ENCODE results near the gene ALOXE3.

ALOXE3 gene

DNA sequence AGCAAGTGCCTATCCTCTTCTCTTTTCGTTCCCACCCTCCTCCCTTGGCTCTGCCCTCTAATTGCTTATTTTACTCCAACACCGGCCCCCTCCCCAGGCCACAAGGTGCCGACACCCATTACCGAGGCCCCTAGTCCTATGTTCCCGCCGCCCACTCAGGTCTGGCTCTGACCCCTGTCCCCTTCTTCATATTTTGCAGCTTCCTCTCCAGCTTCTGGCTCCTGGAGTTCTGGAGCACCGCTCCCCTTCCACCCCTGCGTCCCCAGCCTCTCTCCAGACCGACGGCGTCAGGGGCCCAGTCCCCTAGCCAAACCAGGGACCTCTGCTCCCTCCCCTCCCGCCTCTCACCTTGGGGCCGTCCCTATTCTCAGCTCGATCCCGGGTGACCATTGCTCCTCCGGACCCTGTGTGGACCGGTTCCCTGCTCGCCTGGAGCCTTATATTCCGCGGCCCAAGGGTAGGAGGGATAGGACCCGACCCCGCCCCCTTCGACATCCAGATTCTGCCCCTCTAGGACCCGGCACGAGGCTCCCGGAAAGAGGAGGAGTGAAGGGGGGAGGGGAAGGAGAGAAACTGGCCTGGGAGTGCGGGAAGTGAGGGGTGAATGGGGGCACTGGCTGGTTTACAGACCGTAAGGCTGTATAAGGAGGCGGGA is 5.5 kb upstream of the ALOXE3 start, which contains the start of gene HES7:
TSS of gene HES7 (minus strand) at position 412 of the 655 bp plus-strand sequence. CDS start at position 390, 22 bp downstream.
- Histone ChIP-seq H3K9me3 (ENCODE audit: low read length) (no peaks in the 10 kb centered on the region), H3K79me2 (ENCODE audit: insufficient read depth, low read length) (no peaks in the 10 kb centered on the region), H3F3A (ENCODE audit: insufficient read depth, low read length) (peaks cover 12% of the 10 kb centered on the region), H3K9ac (ENCODE audit: low read length) (peak within 1 kb of the TSS; percentile 64; the same call in 1 of the 2 replicates), H3K27me3 (ENCODE audit: insufficient read depth, low read length) (peaks cover 6% of the 10 kb centered on the region), H3K36me3 (ENCODE audit: insufficient read depth, low read length) (no peaks in the 10 kb centered on the region), H3K27ac (ENCODE audit: low read depth, low read length, poor library complexity, severe bottlenecking) (no peak within 1 kb of the TSS), H4K20me1 (ENCODE audit: insufficient read depth, low read length) (no peaks in the 10 kb centered on the region), H2AFZ (ENCODE audit: low read length) (no peak within 1 kb of the TSS), H3K4me3 (ENCODE audit: low read depth, low read length, poor library complexity, severe bottlenecking) (peak within 1 kb of the TSS; percentile 98), H3K4me1 (ENCODE audit: insufficient read depth, low read length, severe bottlenecking) (peaks cover 58% of the 10 kb centered on the region), H3K4me2 (ENCODE audit: low read length) (peak within 1 kb of the TSS; percentile 88), H3K9me2 (ENCODE audit: low read depth, low read length) (no peaks in the 10 kb centered on the region)
- TF ChIP-seq CTCF (IDR thresholded peaks at IDR 0.05; ENCODE audit: low read length), result no peak
- no peak for TF ChIP-seq EZH2 (IDR thresholded peaks at IDR 0.05; ENCODE audit: borderline replicate concordance, low read length)

DNA sequence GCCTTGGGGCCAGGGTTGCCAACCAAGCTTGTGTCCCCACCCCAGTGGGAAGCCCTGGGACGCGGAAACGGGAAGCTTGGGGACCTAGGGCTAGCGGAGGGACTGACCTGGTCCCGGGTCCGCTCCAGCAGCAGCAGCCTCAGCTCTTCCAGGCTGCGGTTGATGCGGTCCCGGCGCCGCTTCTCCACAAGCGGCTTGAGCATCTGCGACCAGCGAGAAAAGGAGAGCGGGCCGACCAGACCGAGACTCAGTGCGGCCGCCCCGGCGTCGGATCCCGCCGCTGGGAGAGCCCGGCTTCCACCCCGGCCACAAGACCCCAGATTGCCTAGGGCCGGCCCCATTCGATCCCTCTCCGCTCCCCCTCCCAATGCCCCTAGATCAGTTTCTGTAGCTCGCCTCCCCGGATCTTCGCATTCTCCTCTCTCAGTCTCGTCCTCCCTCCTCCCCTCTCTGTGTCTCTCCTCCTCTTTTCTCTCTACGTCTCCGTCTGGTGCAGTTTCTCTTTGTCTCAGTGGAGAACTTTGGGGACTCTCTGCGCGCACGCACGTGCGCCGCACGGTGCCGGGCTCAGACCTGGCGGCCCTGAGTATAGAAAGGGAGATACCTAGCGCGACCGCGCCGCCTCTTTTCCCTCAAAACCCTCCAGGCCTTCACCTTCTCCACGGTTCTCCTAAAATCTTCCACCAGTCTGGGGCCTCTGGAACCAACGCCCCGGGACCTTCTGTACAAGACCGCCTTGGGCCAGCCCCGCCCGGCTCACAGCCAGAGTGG is 4.8 kb upstream of the ALOXE3 start:
- TF ChIP-seq CTCF (IDR thresholded peaks at IDR 0.05; ENCODE audit: low read length), result no peak
- no peak for TF ChIP-seq EZH2 (IDR thresholded peaks at IDR 0.05; ENCODE audit: borderline replicate concordance, low read length)
- Histone ChIP-seq H3K9ac (ENCODE audit: low read length) (peak overlapping the region; percentile 35; the same call in 1 of the 2 replicates), H3K36me3 (ENCODE audit: insufficient read depth, low read length) (no peaks in the 10 kb centered on the region), H2AFZ (ENCODE audit: low read length) (no peak overlapping the region), H3K27ac (ENCODE audit: low read depth, low read length, poor library complexity, severe bottlenecking) (no peak overlapping the region), H3K4me1 (ENCODE audit: insufficient read depth, low read length, severe bottlenecking) (peaks cover 63% of the 10 kb centered on the region), H3K4me2 (ENCODE audit: low read length) (peak overlapping the region; percentile 88), H3K27me3 (ENCODE audit: insufficient read depth, low read length) (peaks cover 6% of the 10 kb centered on the region), H3K79me2 (ENCODE audit: insufficient read depth, low read length) (no peaks in the 10 kb centered on the region), H3K9me2 (ENCODE audit: low read depth, low read length) (no peaks in the 10 kb centered on the region), H4K20me1 (ENCODE audit: insufficient read depth, low read length) (no peaks in the 10 kb centered on the region), H3F3A (ENCODE audit: insufficient read depth, low read length) (peaks cover 12% of the 10 kb centered on the region), H3K4me3 (ENCODE audit: low read depth, low read length, poor library complexity, severe bottlenecking) (peak overlapping the region; percentile 98), H3K9me3 (ENCODE audit: low read length) (no peaks in the 10 kb centered on the region)

DNA sequence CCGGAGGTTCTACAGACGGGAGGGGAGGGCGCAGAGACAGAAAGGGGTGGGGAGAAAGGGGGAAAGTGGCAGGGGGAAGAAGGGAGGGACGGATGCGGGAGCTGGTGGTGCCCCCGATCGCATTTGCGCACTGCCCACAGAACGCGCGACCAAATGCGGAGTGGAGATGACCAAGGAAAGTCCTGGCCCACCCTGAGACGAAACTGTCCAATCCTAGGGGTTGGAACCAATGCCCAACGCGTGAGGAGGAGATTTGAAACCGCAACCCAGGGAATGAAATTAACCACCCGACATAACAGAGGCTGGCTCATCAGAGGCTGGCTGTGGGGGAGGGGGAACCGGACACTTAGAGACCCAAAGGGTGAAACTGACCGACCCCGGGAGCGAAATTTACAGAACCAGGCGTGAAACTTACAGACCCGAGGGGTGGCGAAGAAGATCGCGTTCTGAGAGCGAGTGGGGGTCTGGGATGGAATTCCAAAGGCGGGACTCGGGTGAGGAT is 4.2 kb upstream of the ALOXE3 start:
- Histone ChIP-seq H3K36me3 (ENCODE audit: insufficient read depth, low read length) (no peaks in the 10 kb centered on the region), H2AFZ (ENCODE audit: low read length) (no peak overlapping the region), H3K9me3 (ENCODE audit: low read length) (no peaks in the 10 kb centered on the region), H3K9ac (ENCODE audit: low read length) (peak overlapping the region; percentile 35; the same call in 1 of the 2 replicates), H3K9me2 (ENCODE audit: low read depth, low read length) (no peaks in the 10 kb centered on the region), H3K4me1 (ENCODE audit: insufficient read depth, low read length, severe bottlenecking) (peaks cover 70% of the 10 kb centered on the region), H3K4me3 (ENCODE audit: low read depth, low read length, poor library complexity, severe bottlenecking) (peak overlapping the region; percentile 98), H3K79me2 (ENCODE audit: insufficient read depth, low read length) (no peaks in the 10 kb centered on the region), H3K27me3 (ENCODE audit: insufficient read depth, low read length) (peaks cover 11% of the 10 kb centered on the region), H3K27ac (ENCODE audit: low read depth, low read length, poor library complexity, severe bottlenecking) (no peak overlapping the region), H3F3A (ENCODE audit: insufficient read depth, low read length) (peaks cover 12% of the 10 kb centered on the region), H4K20me1 (ENCODE audit: insufficient read depth, low read length) (no peaks in the 10 kb centered on the region), H3K4me2 (ENCODE audit: low read length) (peak overlapping the region; percentile 88)
- TF ChIP-seq CTCF (IDR thresholded peaks at IDR 0.05; ENCODE audit: low read length) (no peak), EZH2 (IDR thresholded peaks at IDR 0.05; ENCODE audit: borderline replicate concordance, low read length) (no peak)
